HG03175 (cell line): ENCODE data around the gene HOXA11.

Source experiments
- ATAC-seq: cut with Tn5 transposase; IDR thresholded peaks from one replicate; pipeline ENCODE4 v1.9.1; 2021; ENCODE audit warnings: mild to moderate bottlenecking, moderate library complexity; ENCODE audit not compliant: unreplicated experiment

Gene HOXA11

DNA sequence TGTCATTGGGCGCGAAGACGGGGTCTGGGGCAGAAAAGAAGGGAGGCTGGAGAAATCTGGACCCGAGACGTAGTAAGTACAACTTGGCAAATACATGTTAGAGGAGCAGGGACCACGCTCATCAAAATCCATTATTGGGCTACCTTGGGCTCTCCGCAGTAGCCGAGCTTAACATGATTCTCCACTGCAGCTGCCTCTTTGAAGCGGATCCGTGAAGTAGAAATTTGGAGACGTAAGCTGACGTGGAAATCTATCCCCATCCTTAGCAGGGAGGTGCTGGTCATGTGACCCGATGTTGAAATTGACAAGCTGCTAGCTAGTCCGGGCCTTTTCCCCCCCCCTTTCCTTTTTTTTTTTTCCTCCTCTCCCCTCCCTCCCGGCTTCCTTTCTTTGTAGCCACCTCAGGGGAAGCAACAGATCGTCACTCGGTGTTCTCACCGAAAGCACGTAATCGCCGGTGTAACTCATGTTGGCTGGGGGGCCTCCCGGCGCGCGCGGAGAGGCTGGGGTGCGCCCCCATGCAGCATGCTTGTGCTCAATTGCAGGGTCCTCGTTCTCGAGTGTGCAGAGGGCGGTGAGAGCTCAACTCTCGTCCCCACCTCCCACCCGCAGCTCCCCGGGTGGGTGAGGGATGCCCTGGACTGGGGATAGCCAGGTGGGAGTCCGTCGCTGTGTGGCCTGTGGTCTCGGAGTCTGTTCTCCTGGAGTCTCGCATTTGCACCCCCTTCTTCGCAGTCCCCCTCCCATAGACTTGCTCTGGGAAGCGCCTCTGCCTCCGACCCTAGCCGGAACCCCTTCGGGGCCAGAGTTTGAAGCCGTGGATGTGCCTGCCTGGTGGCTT lies at the start of gene HOXA11:
Gene HOXA11 (minus strand): TSS at position 220 of the 841 bp plus-strand sequence. CDS start 88 bp downstream, at position 132.
- no peak for ATAC-seq

DNA sequence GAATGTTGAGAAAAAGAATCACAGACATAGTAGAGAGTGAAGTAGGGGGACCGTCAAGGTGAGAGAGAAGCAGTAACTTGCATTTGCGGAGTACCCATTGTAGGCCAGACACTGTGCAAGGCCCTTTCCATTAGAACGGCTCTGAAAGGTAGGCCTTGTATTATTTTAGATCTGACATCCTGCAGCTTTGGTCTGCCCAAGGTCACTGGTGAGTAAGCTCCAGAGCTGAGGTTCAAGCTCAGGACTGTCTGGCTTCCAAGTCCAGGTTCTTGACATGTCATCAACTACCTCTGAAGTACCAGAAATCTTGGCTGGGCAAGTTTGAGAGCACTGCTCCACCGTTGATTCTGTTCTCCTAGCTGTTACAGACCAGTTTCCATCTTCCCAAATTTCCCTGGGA lies 44.4 kb upstream of the HOXA11 start:
- no peak for ATAC-seq

DNA sequence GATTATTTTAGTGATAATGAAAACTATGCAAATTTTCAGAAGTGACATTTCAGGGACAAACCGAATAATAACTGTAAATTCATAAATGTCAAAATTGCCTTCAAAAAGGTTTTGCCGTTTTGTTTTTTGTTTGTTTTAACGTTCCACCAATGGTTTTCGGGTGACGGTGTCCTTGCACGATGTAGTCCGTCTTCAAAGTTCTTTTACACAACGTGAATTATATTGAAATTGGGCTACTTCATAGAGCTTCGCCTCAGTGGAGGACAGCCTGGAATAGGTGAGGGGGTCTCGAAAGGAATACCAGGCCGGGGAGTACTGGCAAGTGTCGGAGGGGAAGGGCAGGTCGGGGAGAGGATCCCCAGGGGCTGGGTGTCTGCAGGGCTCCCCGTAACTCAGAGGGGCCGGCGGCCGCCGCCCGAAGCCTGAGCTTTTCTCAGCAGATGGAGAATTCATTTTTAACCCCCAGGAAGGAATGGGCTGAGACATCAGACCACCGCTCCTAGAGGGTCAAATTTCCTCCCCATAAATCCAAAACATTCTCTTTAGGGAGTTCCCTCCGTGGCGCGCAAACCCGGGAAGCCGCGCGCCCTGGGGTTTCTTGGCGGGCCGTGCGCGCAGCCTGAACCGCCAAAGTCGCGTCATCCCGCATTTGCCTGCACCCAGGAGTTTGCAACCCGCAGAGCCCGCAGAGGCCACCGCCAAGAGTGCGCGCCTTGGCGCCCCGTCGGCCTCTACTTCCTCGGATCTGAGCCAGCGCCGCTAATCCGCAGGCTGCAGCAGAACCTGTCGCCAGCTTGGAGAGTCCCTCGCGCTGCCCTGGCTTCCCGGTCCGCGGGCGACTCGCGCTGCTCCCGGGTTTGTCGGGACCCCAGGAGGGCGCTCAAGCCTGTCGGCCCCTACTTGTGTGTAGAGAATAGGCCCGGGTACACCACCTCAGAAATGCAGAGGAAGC lies 40.2 kb upstream of the HOXA11 start:
- ATAC-seq, result no peak

DNA sequence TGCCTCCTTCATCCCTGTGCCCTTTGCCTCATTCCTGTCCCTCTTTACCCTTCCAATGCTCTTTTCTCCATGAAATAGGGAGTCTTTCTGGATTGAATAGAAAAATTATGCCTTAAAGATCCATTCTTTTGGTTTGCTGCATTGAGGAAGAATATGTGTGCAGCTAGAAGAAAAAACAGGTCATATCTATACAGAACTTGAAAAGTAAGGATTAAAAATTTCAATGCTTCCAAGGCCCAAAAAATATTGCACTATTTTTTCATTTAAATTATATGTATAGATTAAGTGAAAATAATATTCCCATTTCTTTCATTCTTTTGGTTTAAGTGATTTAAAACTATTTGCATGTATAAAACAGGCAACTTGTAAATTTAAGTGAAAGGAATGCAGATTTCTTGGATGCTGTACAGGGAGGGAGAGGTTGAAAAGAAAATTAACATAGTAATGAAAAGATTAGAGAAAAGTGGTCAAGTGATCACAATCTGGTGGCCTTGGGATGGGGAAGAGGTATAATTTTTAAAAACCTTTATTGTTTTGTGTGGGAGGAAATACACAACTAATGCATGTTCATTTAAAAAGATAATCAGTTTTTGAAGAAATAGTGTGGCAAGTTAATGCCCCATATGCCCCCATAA lies 39.0 kb upstream of the HOXA11 start:
- no peak for ATAC-seq

DNA sequence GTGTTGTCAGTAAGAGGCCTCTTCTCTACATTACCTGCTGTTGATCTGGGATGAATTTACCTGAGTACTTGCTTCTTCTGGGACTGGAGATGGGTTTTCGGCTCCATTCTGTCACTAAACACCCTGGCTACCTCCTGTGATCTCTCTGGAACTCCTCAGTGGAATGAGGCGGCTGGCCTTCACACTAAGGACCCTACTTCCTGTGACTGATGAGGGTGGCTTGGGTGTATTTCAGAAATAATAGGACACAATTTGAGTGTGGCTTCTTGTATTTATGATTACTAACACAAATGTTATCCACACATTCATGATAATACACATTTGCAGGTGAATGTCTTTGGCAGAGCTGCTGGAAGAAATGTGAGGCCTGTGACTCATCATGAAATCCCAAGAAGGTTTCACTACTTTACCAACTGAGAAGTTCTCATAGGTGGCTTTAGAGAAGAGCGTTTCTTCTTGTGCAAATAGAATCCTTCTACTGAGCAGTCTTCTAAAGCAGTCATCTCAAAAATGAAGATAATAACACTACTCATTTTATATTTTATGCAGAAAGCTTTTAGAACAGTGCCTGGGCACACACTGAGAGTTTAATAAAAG lies 36.3 kb upstream of the HOXA11 start:
- ATAC-seq, result no peak

DNA sequence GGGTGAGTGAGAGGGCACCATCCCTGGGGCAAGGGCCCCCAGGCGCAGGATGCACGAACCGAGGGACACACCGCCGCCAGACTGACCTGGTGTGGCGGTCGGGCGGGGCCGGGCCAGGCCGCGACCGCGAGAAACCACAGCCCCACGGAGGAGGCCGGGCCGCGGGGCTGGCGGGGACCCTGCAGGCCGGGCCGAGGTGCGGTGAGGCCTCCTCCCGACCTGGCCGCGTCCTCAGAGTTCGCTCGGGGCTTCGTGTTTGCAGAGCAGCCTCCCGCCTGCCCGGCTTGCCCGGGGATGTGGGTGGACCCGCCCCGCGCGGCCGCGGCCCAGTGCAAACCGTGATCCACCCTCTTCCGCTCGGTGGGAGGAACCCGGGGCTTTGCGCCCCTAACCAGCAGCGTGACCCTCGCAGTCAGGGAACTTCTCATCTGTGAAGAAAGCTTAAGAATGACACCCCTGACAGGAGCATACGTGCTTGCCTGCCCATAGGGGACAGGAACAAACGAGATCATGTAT lies 35.5 kb upstream of the HOXA11 start:
- ATAC-seq, result no peak

DNA sequence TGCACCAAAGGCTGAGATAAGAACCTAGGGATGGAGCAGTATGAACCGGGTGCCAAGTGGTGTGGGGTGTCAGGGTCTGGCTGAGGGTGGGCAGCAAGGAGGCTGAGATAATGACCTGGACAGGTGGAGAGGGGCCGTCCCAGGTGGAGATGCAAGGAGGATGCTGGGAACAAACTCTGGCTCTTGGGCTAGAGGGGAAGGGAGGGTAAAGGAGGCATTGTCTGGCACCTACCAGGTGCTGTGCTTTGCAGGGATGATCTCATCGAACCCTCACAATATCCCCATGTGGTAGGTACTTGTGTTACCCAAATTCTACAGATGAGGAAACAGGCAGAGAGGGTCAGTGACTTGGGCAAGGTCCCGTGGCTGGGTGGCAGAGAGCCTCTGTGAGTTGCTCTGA lies 34.8 kb upstream of the HOXA11 start:
- ATAC-seq, result no peak

DNA sequence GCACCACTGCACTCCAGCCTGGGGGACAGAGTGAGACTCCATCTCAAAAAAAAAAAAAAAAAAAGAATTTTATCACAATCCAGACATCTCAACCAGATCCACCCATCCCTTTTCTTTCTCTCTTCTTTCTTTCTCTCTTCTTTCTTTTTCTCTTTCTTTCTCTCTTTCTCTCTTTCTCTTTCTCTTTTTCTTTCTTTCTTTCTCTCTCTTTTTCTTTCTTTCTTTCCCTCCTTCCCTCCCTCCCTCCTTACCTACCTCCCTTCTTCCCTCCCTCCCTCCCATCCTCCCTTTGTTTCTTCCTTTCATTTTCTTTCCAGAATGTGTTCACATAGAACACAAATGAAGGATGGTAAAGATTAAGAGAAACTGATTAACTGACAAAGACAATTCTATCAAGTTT lies 32.9 kb upstream of the HOXA11 start:
- ATAC-seq, result no peak

DNA sequence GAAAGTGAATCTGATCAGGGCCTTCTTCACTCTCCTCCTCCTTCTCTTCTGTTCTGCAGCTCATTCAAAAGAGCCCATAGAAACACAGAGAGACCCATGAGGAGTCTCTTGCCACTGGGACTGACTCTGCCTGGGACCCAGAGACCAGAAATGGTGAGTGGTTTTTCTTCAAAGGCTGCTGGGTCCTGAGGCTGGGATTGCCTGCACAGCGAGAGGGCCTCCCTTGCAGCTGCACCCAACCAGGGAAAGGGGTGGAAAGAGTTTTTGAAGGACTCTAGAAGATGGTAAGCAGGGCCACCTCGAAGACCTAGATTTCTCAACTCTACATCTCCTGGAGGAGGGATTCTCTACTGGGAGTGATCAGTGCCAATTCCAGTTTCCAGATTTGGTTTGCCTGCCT lies 30.3 kb upstream of the HOXA11 start:
- no peak for ATAC-seq

DNA sequence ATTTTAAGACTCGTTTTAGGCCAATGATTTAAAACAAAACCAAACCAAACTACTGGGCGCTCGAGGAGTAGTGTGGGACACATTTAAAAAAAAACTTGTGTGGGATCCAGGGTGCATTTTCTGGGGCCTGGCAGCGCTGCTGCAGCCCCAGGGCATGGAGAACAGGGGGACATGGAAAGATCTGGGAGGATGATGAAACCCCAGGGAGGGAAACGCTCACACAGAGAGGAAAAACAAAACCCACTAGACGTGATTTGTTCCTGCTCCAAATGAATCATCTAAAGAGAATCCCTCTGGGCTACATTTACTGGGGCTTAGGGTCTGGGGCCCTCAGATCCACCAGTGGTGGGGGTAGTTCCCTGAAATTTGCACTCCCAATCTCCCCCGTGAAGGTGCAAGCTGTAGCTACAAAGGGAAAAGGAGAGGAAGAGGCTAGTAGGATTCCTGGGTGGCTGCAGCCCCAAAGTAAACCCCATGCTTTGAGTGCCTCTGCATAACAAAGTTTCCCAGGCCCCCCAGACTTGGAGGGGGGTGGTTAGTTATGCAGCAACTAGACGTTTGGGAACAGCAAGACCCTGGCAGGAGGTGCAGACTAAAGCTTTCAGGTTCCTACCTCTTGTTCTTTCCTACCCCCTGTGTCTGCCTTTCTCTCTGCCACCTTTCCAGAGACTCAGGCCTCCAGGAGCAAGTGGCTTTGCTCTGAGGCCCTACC lies 29.4 kb upstream of the HOXA11 start:
- no peak for ATAC-seq

DNA sequence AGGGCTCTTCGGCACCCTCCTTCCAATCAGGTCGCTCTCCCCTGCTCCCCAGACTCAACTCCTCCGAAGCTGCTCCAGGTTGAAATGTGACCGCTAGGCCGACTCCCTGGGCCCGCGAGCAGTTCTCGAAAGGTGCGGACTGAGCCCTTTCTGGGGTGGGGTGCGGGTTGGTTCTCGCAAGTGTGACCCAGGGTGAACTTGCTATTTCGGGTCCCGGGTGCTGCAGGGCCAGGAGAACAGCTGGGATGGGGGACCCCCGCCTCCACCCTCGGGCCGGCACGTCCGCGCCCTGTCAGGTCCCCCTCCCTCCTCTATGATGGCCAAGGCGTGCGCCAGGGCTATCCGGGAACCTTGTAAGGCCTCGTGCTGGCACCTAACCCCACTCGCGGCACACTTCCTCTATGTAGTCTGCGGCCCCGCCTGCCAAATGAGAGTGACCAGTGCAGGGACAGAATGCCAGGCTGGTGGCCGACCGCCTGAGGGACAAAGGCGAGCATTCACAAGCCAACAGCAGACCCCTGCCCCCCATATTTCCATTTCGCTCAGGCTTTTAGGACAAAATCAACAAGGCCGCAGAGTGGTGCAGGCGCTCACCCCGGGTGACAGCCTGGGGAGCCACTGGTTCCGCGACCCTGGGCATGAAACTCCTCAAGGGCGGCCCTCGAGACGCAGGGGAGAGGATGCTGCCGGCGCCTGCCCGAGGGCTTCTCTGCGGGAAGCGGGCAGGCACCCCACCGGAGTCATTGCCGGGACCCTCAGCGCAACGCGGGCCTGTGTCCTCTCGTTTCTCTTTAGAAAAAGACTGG lies 28.6 kb upstream of the HOXA11 start:
- no peak for ATAC-seq

DNA sequence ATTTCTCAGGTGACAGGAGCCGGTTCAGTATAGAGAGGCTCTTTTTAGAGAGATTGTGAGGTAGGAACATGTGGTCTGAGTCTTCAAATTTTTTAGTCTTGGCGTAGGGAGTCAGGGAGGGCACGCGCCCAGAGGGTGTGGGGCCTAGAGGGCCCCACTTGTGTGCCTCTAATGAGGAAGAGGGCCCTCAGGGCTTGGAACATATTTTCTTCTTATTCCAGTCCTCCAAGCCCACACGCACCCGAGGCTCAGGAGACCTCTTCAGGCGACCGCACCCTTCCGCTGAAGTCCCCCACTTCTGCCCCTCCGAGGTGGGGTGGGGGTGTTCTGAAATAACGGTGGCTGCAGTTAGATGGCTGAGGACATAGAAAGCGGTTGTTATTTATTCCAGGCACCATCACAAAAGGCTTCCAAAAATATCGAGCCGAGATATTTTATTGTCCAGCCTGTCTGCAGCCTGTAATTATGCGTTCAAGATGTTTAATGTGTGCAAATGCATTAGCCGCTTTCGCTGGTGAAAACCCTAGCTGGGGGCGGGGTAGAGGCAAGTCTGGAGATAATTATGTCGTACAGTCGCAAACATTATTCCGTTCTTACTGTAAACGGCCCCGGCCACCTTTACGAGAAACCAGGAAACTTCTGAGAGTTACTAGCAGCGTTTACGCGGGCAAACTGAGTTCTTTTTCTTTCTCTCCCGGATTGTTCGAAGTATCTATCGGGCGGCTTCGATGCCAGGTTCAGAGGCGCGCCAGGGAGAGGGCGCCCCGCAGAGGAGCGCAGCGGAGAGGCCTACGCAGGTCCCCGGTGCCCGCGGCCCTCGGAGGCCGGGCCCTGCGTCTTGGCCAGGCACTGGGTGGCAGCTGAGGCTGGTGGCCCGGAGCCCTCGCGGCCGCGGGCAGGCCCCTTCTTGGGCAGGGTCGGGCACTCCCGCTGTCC lies 27.7 kb upstream of the HOXA11 start:
- no peak for ATAC-seq

DNA sequence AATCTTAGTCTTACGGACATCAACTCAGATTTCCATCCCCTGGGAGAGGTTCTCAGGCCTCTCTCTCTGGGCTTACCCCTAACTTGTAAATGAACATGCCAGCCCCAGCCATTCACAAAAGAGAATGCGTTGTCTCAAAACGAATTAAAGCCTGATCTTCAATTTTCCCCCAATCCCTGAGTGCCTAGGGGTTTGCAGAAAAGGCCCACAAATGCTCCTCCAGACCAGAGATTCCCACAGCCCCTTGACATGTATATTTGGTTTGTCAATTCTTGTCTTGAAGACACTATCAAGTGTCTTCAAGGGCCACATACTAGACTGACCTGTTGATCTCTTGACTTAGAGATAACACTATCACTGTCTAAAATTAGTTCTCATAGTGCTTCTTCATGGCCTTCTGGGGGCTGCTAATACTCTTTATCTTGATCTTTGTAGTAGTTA lies 26.8 kb upstream of the HOXA11 start:
- ATAC-seq, result no peak

DNA sequence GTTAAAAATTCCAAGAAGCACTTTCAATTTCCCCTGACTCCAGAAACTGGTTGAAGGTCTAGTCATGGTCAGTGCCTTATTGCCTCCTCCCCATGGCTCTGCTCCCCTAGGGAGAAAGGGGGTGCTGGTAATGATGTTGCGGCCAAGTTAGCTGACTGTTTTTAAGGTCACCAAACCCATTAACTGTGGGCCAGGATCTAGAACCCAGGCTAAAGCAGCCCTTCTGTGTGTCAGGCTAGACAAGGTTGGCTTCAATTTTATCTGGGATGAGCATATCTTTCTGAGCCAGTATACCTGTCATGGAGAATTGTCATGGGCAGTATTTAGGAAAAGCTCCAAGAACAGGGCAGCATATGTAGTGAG lies 26.0 kb upstream of the HOXA11 start:
- no peak for ATAC-seq

DNA sequence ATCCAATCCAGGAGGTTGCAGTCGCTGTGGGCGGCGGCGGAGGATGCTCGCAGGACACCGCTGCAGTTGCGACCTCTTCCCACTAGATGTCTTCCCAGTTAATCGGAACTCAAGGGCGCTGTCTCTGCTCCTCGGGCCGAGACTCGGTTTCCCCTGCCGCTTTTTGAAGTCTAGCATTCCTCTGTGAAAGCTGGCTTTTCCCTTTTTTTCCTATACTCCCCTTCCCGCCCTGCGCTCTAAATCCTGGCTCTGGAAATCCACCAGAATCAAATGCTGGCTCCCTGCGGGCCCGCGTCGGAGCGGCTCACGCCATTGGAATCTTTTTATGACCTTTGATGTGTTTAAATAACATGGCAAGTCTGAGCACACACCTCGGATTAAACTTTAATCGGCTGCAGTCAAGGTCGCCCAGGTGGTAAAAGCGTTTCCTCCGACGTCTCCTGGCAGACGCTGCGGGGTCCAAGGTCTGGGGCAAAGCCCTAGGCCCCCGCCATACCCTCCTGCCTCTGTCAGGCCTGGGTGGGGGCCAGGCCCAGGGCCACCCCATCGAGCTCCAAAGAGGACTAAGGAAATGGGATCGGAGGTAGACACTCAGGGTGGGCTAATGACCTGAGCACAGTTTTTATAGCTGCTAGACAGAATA lies 25.5 kb upstream of the HOXA11 start:
- peak; percentile 57 for ATAC-seq

DNA sequence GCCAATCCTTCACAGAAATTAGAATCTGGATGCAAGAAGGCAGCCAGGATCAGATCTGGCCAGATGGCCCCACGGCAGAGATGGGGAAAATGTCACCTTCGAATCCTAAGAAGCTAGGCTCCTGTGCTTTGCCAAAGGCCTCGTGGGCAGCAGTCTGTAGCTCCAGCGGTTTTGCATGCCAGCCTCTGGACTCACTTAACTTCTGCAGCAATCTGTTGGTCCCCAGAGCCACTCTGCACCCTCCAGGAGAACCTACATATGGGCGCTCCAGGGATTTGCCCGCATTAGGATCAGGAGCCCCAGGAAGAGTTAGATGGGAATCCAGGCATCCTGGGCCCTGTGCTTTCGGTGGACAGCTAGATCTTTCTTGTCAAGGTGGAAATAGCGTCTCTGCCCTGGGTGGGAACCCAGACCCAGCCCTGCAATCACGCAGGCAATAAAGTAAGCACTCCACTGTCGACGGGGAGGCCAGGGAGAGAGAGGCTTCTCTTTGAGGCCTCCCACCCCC lies 25.0 kb upstream of the HOXA11 start:
- no peak for ATAC-seq

DNA sequence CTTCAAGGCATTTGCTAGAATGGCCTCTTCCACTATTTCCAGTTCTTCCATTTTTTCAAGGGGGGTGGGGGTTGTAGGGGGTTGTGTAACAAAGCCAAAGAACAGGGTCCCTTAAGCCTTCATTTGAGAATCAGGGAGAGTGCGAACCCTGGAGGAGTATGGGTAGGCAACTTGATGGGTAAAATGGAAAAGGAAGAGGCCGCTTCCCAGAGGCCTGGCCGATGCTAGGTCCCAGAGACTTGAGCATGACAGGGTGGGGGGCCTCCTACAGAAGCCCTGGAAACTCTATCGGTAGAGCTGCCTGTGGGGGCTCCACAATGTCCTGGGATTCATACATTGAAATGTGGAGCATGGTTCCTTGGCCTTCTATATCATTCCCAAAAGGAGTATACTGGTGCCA lies 24.0 kb upstream of the HOXA11 start:
- ATAC-seq, result no peak
